C4-2B (cell line): ENCODE measurements around the gene SLC35G1.

Source experiments
- CTCF ChIP-seq: fragments of 450-650 bp; conservative IDR thresholded peaks from 2 replicates; pipeline ENCODE4 v1.5.1; 2017; ENCODE audit warnings: mild to moderate bottlenecking
- ZFX ChIP-seq: fragments of 450-650 bp; IDR thresholded peaks from 2 replicates; pipeline ENCODE4 v1.6.1; 2017

- TF ChIP-seq CTCF (no peak), ZFX (no peak)
Observed at GRCh38 chr10:93851169-93851568, 42.6 kb upstream of the SLC35G1 start.
